CD4-positive, alpha-beta T cell (primary cell): Measurements from ENCODE around the gene ARHGEF37. TPM values are rescaled to one million over a fixed set of nuclear protein-coding genes. Genes with fewer than 3 reads are reported as not detected.

ENCODE experiments used
- ATAC-seq: fragments of 200-7000 bp; cut with Tn5 transposase; one replicate; pipeline ENCODE4 v1.10.0; 2022; ENCODE audit warnings: mild to moderate bottlenecking; ENCODE audit not compliant: poor library complexity
- CTCF ChIA-PET: fragments of 350-600 bp; sonication (Branson Sonifier 250); formaldehyde crosslinking; loops from one replicate; lab custom pipeline; 2021; ENCODE audit warnings: antibody characterized with exemption, inconsistent platforms; lab: Charles Lee
- POLR2A ChIA-PET: fragments of 350-600 bp; sonication (Branson Sonifier 250); formaldehyde crosslinking; loops from one replicate; lab custom pipeline; 2021; ENCODE audit warnings: antibody characterized with exemption, inconsistent platforms; lab: Charles Lee
- DNase-seq, 14 experiments: peaks; one replicate each; pipeline ENCODE4 v3.0.0-alpha.2; 2013 to 2020; ENCODE audit warnings: mixed read lengths in 2 of 14
- H3K27ac ChIP-seq, 2 donors: one replicate each; pipeline versions ENCODE4 v1.5.1 to v1.7.0; 2013; ENCODE audit warnings: low read length in 2 of 2, low read depth in 1 of 2, mild to moderate bottlenecking in 1 of 2
- H3K27me3 ChIP-seq, 2 experiments: 1 replicate in 1 of 2; 2 replicates in 1 of 2; pipeline versions ENCODE4 v1.6.1 to v1.7.0; 2013; ENCODE audit warnings: low read length in 2 of 2, control low read depth in 1 of 2, mild to moderate bottlenecking in 1 of 2, moderate library complexity in 1 of 2; ENCODE audit not compliant: insufficient read depth in 2 of 2, control insufficient read depth in 1 of 2
- H3K36me3 ChIP-seq: one replicate; pipeline ENCODE4 v1.6.1; 2013; ENCODE audit warnings: low read length, control low read depth; ENCODE audit not compliant: insufficient read depth
- H3K4me1 ChIP-seq: one replicate; pipeline ENCODE4 v1.6.1; 2013; ENCODE audit warnings: low read length, control low read depth; ENCODE audit not compliant: insufficient read depth
- H3K4me3 ChIP-seq: one replicate; pipeline ENCODE4 v1.5.1; 2013; ENCODE audit warnings: mild to moderate bottlenecking, low read length, moderate library complexity
- H3K9me3 ChIP-seq, 2 experiments: 1 replicate in 1 of 2; 2 replicates in 1 of 2; pipeline versions ENCODE4 v1.6.1 to v1.7.0; 2013; ENCODE audit warnings: low read length in 2 of 2, mild to moderate bottlenecking in 2 of 2, control low read depth in 1 of 2, moderate library complexity in 1 of 2; ENCODE audit not compliant: control insufficient read depth in 1 of 2, insufficient read depth in 1 of 2
- H3K27ac Mint-ChIP-seq: one replicate; pipeline ENCODE4 v1.8.0; 2020; ENCODE audit warnings: mixed read lengths
- H3K27me3 Mint-ChIP-seq: one replicate; pipeline ENCODE4 v1.8.0; 2021; ENCODE audit warnings: mixed read lengths
- H3K36me3 Mint-ChIP-seq: one replicate; pipeline ENCODE4 v1.8.0; 2021; ENCODE audit warnings: low read depth, mixed read lengths
- H3K4me1 Mint-ChIP-seq: one replicate; pipeline ENCODE4 v1.8.0; 2021; ENCODE audit warnings: low read depth, mixed read lengths
- H3K4me3 Mint-ChIP-seq: one replicate; pipeline ENCODE4 v1.8.0; 2020; ENCODE audit warnings: mild to moderate bottlenecking, mixed read lengths
- H3K9me3 Mint-ChIP-seq: one replicate; pipeline ENCODE4 v1.8.0; 2020; ENCODE audit warnings: mixed read lengths
- CTCF ChIP-seq: fragments of 200-600 bp; IDR thresholded peaks from one replicate; pipeline ENCODE4 v1.8.0; 2022; ENCODE audit warnings: antibody characterized with exemption, mild to moderate bottlenecking
- intact Hi-C, 2 experiments: fragments of 100-400 bp; cut with DNase I in 1 of 2; cut with micrococcal nuclease in 1 of 2; formaldehyde crosslinking; loops; one replicate each; pipeline versions ENCODE4 v1.15.1 to v1.9.0; 2023 to 2025; cut with DNase I, micrococcal nuclease
- total RNA-seq, 174 experiments: library from RNA in 2 of 174; stranded (reverse) in 2 of 174; gene quantifications; one replicate each; pipeline ENCODE4 v1.2.3 and lab custom pipeline; 2021 to 2026

ARHGEF37 gene
- total RNA-seq, 2 experiments from 2014 or later: 0.41 TPM; not detected in 1

- H3K4me1 Mint-ChIP-seq: peaks cover 6% of the 10 kb centered on the region
- no peaks in the 10 kb centered on the region for H3K36me3 Mint-ChIP-seq
These were observed 22.6 kb downstream of the ARHGEF37 start for GRCh38 chr5:149603920-149604319.

GRCh38 chr5:149604321-149604720, 23.0 kb downstream of the ARHGEF37 start:
- no peak overlapping the region for H3K27ac Mint-ChIP-seq
- no peak overlapping the region for H3K27ac ChIP-seq
- CTCF ChIA-PET: no interaction called here
- no peak for TF ChIP-seq CTCF
- POLR2A ChIA-PET: no interaction called here
- DNase-seq (no peak), ATAC-seq (no peak)
- peaks cover 13% of the 10 kb centered on the region for H3K4me1 ChIP-seq
- no peaks in the 10 kb centered on the region for H3K27me3 ChIP-seq
- H3K36me3 Mint-ChIP-seq: no peaks in the 10 kb centered on the region
- H3K9me3 Mint-ChIP-seq: no peaks in the 10 kb centered on the region
- H3K9me3 ChIP-seq: no peaks in the 10 kb centered on the region
- H3K27me3 Mint-ChIP-seq: no peaks in the 10 kb centered on the region
- no peaks in the 10 kb centered on the region for H3K36me3 ChIP-seq
- no peak overlapping the region for H3K4me3 Mint-ChIP-seq
- H3K4me3 ChIP-seq: no peak overlapping the region
- intact Hi-C loops: no loop called here
- H3K4me1 Mint-ChIP-seq: peaks cover 6% of the 10 kb centered on the region

More at GRCh38 chr5:149603920-149604319, 22.6 kb downstream of the ARHGEF37 start:
- DNase-seq (no peak), ATAC-seq (no peak)
- Mint-ChIP-seq H3K4me3 (no peak overlapping the region), H3K27ac (no peak overlapping the region), H3K27me3 (no peaks in the 10 kb centered on the region), H3K9me3 (no peaks in the 10 kb centered on the region)
- intact Hi-C loops: no loop called here
- H3K9me3 ChIP-seq: no peaks in the 10 kb centered on the region
- no peak overlapping the region for H3K27ac ChIP-seq
- H3K27me3 ChIP-seq: no peaks in the 10 kb centered on the region
- CTCF ChIA-PET: no interaction called here
- POLR2A ChIA-PET: no interaction called here
- H3K4me3 ChIP-seq: no peak overlapping the region
- no peaks in the 10 kb centered on the region for H3K36me3 ChIP-seq
- H3K4me1 ChIP-seq: peaks cover 13% of the 10 kb centered on the region
- no peak for TF ChIP-seq CTCF

DNA sequence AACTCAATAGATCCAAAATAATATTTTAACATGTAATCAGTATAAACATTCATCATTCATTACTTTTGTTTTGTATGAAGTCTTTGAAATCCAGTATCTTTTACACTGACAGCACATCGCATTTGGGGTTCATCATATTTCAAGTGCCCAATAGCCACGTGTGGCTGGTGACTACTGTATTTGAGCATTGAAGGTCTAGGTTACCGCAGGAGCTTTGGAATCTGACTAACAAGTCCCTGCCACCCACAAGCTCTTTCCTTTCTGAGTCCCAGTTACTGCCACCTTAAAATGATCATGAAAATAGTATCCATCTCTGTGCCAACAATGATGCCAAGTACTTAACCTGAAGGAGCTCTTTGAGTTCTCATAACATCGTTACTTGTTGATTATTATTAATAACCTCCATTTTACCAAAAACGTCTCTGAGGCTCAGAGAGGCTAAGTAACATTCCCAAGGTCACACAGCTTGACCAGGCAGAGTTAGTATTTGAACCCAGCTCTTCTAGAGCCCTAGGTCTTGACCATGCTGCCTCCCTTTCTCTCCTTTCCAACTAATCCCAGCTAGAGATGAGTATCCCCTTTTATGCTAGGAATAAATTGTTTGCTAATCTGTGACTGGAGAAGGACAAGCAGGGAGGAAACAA, 24.2 kb downstream of the ARHGEF37 start:
- Mint-ChIP-seq H3K27me3 (no peaks in the 10 kb centered on the region), H3K4me1 (peaks cover 6% of the 10 kb centered on the region), H3K4me3 (no peak overlapping the region), H3K9me3 (no peaks in the 10 kb centered on the region), H3K27ac (no peak overlapping the region), H3K36me3 (no peaks in the 10 kb centered on the region)
- no peak for TF ChIP-seq CTCF
- ChIA-PET CTCF (interaction anchor here (0.6 kb wide), 1 partner anchor 138 kb away, joined by 7 read pairs; no protein-coding TSS in a partner anchor), POLR2A (no interaction called here)
- peaks cover 0 to 4% of the 10 kb centered on the region in 2 experiments for H3K9me3 ChIP-seq
- ATAC-seq (no peak), DNase-seq (no peak)
- intact Hi-C loops: no loop called here
- no peak overlapping the region for H3K27ac ChIP-seq
- no peak overlapping the region for H3K4me3 ChIP-seq
- no peaks in the 10 kb centered on the region for H3K36me3 ChIP-seq
- H3K4me1 ChIP-seq: peaks cover 13% of the 10 kb centered on the region
- H3K27me3 ChIP-seq: no peaks in the 10 kb centered on the region
